K562 (cell line): Measurements from ENCODE around the gene GAA. TPM values are rescaled to one million over a fixed set of nuclear protein-coding genes. Genes with fewer than 3 reads are reported as not detected.

ENCODE experiments used
- KLF1 ChIP-seq: fragments of 450-650 bp; IDR thresholded peaks from 2 replicates; pipeline ENCODE4 v1.6.1; 2016; ENCODE audit warnings: missing genetic modification characterization, missing compliant biosample characterization
- KLF13 ChIP-seq: fragments of 450-650 bp; IDR thresholded peaks from 2 replicates; pipeline ENCODE4 v1.6.1; 2016; ENCODE audit warnings: missing genetic modification characterization, low read depth, mild to moderate bottlenecking, missing compliant biosample characterization, moderate library complexity, borderline replicate concordance
- MTA1 ChIP-seq: fragments of 450-650 bp; IDR thresholded peaks from 2 replicates; pipeline ENCODE4 v1.6.1; 2017; ENCODE audit warnings: borderline replicate concordance
- PHB ChIP-seq: fragments of 250-450 bp; sonication (Bioruptor Pico); IDR thresholded peaks from 2 replicates; pipeline ENCODE4 v1.5.0; 2021
- XRCC4 ChIP-seq: IDR thresholded peaks from one replicate; pipeline ENCODE4 v1.6.1; 2011; ENCODE audit not compliant: insufficient read depth, insufficient read length; ENCODE audit errors: extremely low read depth
- ZC3H4 ChIP-seq: sonication (generic); formaldehyde crosslinking; IDR thresholded peaks from 2 replicates; pipeline ENCODE4 v1.9.0; 2021; ENCODE audit warnings: missing genetic modification reagents, borderline replicate concordance
- ZNF586 ChIP-seq: fragments of 450-650 bp; formaldehyde crosslinking; conservative IDR thresholded peaks from 2 replicates; pipeline ENCODE4 v1.4.0; 2020; ENCODE audit warnings: mild to moderate bottlenecking, moderate library complexity
- ZSCAN29 ChIP-seq: fragments of 450-650 bp; IDR thresholded peaks from 2 replicates; pipeline ENCODE4 v1.6.1; 2017
- polyA plus RNA-seq, 8 experiments: library from polyadenylated mRNA; depleted of rRNA in 4 of 8; stranded (reverse) in 5 of 8; unstranded in 3 of 8; fragments of >200 nt; fragmentation: Nextera tagmentation in 2 of 8; fragmentation: Illumina TruSeq in 1 of 8; extraction: Ambion mirVana in 2 of 8; extraction: Trizol in 1 of 8; gene quantifications; 2 replicates each; pipeline versions ENCODE4 v1.2.1 to v1.2.3, GENCODE V29; 2011 to 2014; ENCODE audit warnings: inconsistent platforms in 1 of 8, missing spikeins in 1 of 8
- total RNA-seq, 7 experiments: library from RNA; depleted of rRNA in 6 of 7; stranded (reverse); fragments of >200 nt in 6 of 7; fragmentation: Illumina TruSeq in 2 of 7; extraction: Trizol in 2 of 7; gene quantifications; 2 replicates each; pipeline versions ENCODE4 v1.2.1 to v1.2.3, GENCODE V29; 2011 to 2021; ENCODE audit warnings: low replicate concordance in 1 of 7
- TF ChIP-seq, protein P1 (sequence below): fragments of 450-650 bp; IDR thresholded peaks from 2 replicates; pipeline ENCODE4 v1.6.1; 2018; ENCODE audit not compliant: partially characterized antibody
- TF ChIP-seq, protein P2 (sequence below): fragments of 450-650 bp; IDR thresholded peaks from 2 replicates; pipeline ENCODE4 v1.6.1; 2016; ENCODE audit warnings: mild to moderate bottlenecking, moderate library complexity
- TF ChIP-seq, protein P3 (sequence below): fragments of 450-650 bp; IDR thresholded peaks from 2 replicates; pipeline ENCODE4 v1.6.1; 2016; ENCODE audit warnings: missing biosample characterization, missing genetic modification characterization

The GAA gene
- total and polyA plus RNA-seq, 9 of the 15 experiments (the other 6 are each of a cell fraction or from before 2014, with no cell fraction given), result 0.15 to 6.4 (median 1.7) TPM

DNA sequence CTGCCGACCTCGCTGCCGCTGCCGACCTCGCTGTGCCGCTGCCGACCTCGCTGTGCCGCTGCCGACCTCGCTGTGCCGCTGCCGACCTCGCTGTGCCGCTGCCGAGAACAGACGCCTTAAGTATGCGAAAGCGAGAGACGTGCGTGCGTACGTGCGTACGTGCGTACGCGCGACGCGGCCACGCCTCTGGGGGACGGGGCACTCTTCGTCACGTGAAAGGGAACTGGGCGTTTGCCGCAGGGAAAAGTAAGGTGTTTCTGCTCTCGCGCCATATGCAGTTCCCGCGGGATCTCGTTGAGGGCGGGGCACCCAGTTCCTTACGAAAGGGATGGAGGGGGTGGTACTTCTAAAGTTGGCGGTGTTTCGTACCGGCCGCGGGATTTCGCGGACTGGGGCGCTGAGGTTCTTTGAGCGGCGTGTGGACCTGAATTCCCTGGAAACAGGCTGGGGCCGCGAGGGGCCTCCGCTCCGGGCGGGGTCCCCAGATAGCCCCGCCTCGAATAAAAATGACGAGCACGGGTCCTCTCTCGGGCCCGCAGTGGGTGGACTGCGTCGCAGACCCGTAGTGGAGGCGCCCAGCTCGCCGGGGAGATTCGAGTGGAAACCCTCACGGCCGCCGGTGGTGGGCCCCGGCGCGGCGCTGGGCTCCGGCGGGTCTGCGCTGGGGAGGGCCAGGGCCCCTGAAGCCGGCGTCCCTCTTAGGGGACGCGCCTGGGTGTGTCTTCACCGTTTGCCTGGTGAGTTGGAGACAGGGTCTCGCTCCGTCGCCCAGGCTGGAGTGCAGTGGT, 45.8 kb downstream of the GAA start, which contains the start of gene EIF4A3 (continued):
- no peak; the same call in 1 of the 2 replicates for TF ChIP-seq ZC3H4
- peak; percentile 83 for TF ChIP-seq KLF13 (tag)
- no peak for TF ChIP-seq XRCC4
- TF ChIP-seq, protein P1, sequence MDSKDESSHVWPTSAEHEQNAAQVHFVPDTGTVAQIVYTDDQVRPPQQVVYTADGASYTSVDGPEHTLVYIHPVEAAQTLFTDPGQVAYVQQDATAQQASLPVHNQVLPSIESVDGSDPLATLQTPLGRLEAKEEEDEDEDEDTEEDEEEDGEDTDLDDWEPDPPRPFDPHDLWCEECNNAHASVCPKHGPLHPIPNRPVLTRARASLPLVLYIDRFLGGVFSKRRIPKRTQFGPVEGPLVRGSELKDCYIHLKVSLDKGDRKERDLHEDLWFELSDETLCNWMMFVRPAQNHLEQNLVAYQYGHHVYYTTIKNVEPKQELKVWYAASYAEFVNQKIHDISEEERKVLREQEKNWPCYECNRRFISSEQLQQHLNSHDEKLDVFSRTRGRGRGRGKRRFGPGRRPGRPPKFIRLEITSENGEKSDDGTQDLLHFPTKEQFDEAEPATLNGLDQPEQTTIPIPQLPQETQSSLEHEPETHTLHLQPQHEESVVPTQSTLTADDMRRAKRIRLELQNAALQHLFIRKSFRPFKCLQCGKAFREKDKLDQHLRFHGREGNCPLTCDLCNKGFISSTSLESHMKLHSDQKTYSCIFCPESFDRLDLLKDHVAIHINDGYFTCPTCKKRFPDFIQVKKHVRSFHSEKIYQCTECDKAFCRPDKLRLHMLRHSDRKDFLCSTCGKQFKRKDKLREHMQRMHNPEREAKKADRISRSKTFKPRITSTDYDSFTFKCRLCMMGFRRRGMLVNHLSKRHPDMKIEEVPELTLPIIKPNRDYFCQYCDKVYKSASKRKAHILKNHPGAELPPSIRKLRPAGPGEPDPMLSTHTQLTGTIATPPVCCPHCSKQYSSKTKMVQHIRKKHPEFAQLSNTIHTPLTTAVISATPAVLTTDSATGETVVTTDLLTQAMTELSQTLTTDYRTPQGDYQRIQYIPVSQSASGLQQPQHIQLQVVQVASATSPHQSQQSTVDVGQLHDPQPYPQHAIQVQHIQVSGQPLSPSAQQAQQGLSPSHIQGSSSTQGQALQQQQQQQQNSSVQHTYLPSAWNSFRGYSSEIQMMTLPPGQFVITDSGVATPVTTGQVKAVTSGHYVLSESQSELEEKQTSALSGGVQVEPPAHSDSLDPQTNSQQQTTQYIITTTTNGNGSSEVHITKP, result no peak
- peak; percentile 57; the same call in 1 of the 2 replicates for TF ChIP-seq MTA1
- TF ChIP-seq KLF1 (tag), result peak; percentile 89
- no peak for TF ChIP-seq ZNF586 (CRISPR knock-in tag)
- TF ChIP-seq, protein P2, sequence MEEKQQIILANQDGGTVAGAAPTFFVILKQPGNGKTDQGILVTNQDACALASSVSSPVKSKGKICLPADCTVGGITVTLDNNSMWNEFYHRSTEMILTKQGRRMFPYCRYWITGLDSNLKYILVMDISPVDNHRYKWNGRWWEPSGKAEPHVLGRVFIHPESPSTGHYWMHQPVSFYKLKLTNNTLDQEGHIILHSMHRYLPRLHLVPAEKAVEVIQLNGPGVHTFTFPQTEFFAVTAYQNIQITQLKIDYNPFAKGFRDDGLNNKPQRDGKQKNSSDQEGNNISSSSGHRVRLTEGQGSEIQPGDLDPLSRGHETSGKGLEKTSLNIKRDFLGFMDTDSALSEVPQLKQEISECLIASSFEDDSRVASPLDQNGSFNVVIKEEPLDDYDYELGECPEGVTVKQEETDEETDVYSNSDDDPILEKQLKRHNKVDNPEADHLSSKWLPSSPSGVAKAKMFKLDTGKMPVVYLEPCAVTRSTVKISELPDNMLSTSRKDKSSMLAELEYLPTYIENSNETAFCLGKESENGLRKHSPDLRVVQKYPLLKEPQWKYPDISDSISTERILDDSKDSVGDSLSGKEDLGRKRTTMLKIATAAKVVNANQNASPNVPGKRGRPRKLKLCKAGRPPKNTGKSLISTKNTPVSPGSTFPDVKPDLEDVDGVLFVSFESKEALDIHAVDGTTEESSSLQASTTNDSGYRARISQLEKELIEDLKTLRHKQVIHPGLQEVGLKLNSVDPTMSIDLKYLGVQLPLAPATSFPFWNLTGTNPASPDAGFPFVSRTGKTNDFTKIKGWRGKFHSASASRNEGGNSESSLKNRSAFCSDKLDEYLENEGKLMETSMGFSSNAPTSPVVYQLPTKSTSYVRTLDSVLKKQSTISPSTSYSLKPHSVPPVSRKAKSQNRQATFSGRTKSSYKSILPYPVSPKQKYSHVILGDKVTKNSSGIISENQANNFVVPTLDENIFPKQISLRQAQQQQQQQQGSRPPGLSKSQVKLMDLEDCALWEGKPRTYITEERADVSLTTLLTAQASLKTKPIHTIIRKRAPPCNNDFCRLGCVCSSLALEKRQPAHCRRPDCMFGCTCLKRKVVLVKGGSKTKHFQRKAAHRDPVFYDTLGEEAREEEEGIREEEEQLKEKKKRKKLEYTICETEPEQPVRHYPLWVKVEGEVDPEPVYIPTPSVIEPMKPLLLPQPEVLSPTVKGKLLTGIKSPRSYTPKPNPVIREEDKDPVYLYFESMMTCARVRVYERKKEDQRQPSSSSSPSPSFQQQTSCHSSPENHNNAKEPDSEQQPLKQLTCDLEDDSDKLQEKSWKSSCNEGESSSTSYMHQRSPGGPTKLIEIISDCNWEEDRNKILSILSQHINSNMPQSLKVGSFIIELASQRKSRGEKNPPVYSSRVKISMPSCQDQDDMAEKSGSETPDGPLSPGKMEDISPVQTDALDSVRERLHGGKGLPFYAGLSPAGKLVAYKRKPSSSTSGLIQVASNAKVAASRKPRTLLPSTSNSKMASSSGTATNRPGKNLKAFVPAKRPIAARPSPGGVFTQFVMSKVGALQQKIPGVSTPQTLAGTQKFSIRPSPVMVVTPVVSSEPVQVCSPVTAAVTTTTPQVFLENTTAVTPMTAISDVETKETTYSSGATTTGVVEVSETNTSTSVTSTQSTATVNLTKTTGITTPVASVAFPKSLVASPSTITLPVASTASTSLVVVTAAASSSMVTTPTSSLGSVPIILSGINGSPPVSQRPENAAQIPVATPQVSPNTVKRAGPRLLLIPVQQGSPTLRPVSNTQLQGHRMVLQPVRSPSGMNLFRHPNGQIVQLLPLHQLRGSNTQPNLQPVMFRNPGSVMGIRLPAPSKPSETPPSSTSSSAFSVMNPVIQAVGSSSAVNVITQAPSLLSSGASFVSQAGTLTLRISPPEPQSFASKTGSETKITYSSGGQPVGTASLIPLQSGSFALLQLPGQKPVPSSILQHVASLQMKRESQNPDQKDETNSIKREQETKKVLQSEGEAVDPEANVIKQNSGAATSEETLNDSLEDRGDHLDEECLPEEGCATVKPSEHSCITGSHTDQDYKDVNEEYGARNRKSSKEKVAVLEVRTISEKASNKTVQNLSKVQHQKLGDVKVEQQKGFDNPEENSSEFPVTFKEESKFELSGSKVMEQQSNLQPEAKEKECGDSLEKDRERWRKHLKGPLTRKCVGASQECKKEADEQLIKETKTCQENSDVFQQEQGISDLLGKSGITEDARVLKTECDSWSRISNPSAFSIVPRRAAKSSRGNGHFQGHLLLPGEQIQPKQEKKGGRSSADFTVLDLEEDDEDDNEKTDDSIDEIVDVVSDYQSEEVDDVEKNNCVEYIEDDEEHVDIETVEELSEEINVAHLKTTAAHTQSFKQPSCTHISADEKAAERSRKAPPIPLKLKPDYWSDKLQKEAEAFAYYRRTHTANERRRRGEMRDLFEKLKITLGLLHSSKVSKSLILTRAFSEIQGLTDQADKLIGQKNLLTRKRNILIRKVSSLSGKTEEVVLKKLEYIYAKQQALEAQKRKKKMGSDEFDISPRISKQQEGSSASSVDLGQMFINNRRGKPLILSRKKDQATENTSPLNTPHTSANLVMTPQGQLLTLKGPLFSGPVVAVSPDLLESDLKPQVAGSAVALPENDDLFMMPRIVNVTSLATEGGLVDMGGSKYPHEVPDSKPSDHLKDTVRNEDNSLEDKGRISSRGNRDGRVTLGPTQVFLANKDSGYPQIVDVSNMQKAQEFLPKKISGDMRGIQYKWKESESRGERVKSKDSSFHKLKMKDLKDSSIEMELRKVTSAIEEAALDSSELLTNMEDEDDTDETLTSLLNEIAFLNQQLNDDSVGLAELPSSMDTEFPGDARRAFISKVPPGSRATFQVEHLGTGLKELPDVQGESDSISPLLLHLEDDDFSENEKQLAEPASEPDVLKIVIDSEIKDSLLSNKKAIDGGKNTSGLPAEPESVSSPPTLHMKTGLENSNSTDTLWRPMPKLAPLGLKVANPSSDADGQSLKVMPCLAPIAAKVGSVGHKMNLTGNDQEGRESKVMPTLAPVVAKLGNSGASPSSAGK, result no peak
- TF ChIP-seq PHB (CRISPR knock-in tag), result 0 out of 2 replicates have a peak, but pooled peaks have one; percentile 34
- TF ChIP-seq, protein P3, sequence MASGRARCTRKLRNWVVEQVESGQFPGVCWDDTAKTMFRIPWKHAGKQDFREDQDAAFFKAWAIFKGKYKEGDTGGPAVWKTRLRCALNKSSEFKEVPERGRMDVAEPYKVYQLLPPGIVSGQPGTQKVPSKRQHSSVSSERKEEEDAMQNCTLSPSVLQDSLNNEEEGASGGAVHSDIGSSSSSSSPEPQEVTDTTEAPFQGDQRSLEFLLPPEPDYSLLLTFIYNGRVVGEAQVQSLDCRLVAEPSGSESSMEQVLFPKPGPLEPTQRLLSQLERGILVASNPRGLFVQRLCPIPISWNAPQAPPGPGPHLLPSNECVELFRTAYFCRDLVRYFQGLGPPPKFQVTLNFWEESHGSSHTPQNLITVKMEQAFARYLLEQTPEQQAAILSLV, result no peak
- no peak for TF ChIP-seq ZSCAN29
